Measurements from ENCODE around the gene MACROD2. TPM values are rescaled to one million over a fixed set of nuclear protein-coding genes. Genes with fewer than 3 reads are reported as not detected.

Gene MACROD2
- total RNA-seq, 2 donors from 2014 or later = 0.94 to 10.4 TPM

DNA sequence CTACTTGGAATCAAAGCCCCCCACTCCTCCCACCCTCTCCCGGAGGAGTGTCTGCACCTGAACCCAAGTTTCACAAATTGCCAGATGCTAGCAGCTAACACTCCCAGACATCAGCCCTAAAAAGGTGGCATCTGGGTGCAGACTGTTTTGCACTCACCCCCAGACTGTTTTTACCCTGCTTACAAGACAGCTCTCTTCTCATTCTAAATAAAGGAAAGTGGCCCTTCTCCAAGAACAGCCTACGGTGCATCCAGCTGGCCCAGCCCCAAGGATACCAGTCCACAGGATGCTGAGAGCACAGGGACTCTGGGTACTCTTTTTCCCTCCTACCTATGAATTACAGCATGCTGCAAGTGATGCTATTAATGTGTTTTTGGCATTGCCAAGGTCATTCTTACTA lies 1184.1 kb downstream of the MACROD2 start:
- Histone ChIP-seq H3K27ac (no peak overlapping the region), H3K4me3 (no peak overlapping the region), H3K4me1 (no peaks in the 10 kb centered on the region), H3K36me3 (no peaks in the 10 kb centered on the region), H3K9me3 (no peaks in the 10 kb centered on the region), H3K27me3 (no peaks in the 10 kb centered on the region)
- TF ChIP-seq, protein P1, sequence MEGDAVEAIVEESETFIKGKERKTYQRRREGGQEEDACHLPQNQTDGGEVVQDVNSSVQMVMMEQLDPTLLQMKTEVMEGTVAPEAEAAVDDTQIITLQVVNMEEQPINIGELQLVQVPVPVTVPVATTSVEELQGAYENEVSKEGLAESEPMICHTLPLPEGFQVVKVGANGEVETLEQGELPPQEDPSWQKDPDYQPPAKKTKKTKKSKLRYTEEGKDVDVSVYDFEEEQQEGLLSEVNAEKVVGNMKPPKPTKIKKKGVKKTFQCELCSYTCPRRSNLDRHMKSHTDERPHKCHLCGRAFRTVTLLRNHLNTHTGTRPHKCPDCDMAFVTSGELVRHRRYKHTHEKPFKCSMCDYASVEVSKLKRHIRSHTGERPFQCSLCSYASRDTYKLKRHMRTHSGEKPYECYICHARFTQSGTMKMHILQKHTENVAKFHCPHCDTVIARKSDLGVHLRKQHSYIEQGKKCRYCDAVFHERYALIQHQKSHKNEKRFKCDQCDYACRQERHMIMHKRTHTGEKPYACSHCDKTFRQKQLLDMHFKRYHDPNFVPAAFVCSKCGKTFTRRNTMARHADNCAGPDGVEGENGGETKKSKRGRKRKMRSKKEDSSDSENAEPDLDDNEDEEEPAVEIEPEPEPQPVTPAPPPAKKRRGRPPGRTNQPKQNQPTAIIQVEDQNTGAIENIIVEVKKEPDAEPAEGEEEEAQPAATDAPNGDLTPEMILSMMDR (IDR thresholded peaks at IDR 0.05) = no peak
- no peak for DNase-seq (ENCODE audit: low spot score)

DNA sequence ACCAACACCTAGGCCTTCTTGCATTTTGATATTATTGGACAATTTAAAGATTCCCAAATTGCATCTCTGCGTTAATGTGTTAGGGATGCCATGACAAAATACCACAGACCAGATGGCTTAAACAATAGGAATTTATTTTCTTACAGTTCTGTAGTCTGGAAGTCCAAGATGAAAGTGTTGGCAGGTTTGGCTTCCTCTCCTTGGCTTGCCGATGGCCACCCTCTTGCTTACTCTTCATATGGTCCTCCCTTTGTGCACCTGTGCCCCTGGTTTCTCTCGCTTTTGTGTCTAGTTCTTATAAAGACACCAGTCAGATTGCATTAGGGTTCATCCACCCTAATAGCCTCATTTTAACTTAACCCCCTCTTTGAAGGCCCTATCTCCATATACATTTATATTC lies 1184.5 kb downstream of the MACROD2 start:
- Histone ChIP-seq H3K27ac (no peak overlapping the region), H3K36me3 (no peaks in the 10 kb centered on the region), H3K4me3 (no peak overlapping the region), H3K27me3 (no peaks in the 10 kb centered on the region), H3K4me1 (no peaks in the 10 kb centered on the region), H3K9me3 (no peaks in the 10 kb centered on the region)
- TF ChIP-seq, protein P1 (IDR thresholded peaks at IDR 0.05) = no peak
- DNase-seq (ENCODE audit: low spot score) = no peak

DNA sequence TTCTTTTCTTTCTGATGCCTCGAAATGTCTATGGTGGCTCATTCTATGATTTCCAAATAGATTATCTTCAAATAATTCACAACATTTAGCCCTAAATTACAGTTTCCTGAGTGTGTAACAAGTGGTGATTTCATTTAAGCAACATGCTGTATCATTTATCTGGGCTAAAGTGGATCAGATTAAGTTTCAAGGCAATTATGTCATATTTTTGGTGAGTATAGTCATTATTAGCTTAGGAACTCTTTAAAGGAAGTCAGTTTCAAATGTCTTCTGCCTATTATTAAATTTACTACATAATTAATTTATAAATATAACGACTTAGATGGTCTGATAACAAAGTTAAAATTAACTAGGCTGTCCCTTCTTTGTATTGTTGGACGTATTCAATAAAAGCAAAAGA lies 1190.0 kb downstream of the MACROD2 start:
- no peak for DNase-seq (ENCODE audit: low spot score)
- Histone ChIP-seq H3K9me3 (no peaks in the 10 kb centered on the region), H3K27ac (no peak overlapping the region), H3K4me3 (no peak overlapping the region), H3K27me3 (no peaks in the 10 kb centered on the region), H3K36me3 (no peaks in the 10 kb centered on the region), H3K4me1 (no peaks in the 10 kb centered on the region)
- TF ChIP-seq, protein P1 (IDR thresholded peaks at IDR 0.05) = no peak

GRCh38 chr20:15185913-15186312 lies 1190.6 kb downstream of the MACROD2 start:
- no peaks in the 10 kb centered on the region for H3K9me3 ChIP-seq
- no peaks in the 10 kb centered on the region for H3K36me3 ChIP-seq
- DNase-seq (ENCODE audit: low spot score) = no peak
- H3K27ac ChIP-seq = no peak overlapping the region
- no peaks in the 10 kb centered on the region for H3K27me3 ChIP-seq
- TF ChIP-seq, protein P1 (IDR thresholded peaks at IDR 0.05) = no peak
- no peaks in the 10 kb centered on the region for H3K4me1 ChIP-seq
- H3K4me3 ChIP-seq = no peak overlapping the region

- no peak overlapping the region for H3K27ac ChIP-seq
- no peaks in the 10 kb centered on the region for H3K36me3 ChIP-seq
- no peaks in the 10 kb centered on the region for H3K4me1 ChIP-seq
- DNase-seq (ENCODE audit: low spot score) = no peak
- no peaks in the 10 kb centered on the region for H3K9me3 ChIP-seq
- no peak overlapping the region for H3K4me3 ChIP-seq
- TF ChIP-seq, protein P1 (IDR thresholded peaks at IDR 0.05) = no peak
- H3K27me3 ChIP-seq = no peaks in the 10 kb centered on the region
Measured at GRCh38 chr20:15187612-15188011, 1192.3 kb downstream of the MACROD2 start.

DNA sequence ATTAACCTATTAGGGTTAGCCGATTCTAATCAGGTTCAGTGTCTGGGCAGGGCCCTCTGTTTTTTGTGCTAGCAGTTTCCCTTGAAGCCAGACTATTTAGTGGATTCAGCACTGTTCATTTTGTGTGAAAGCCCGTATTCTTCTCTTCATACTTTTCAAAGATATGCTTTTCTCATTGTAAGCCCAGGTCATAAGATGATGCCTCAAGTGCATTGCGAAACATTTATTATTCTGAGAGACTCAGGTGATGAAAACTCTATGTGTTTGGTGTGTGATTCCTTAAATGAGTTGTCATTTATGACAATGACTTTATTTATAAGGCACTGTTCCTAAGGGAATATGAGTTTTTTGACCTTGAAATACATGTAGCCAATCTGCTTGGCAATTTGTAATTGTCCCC lies 1193.1 kb downstream of the MACROD2 start:
- Histone ChIP-seq H3K27me3 (no peaks in the 10 kb centered on the region), H3K9me3 (no peaks in the 10 kb centered on the region), H3K4me3 (no peak overlapping the region), H3K27ac (no peak overlapping the region), H3K36me3 (no peaks in the 10 kb centered on the region), H3K4me1 (no peaks in the 10 kb centered on the region)
- TF ChIP-seq, protein P1 (IDR thresholded peaks at IDR 0.05) = no peak
- DNase-seq (ENCODE audit: low spot score) = no peak

Measured in right atrium auricular region (tissue), 2 donors.